RWPE2 (cell line): ENCODE results near the gene LGR4.
"Not testable (repeated sequence)": the region's sequence is repeated elsewhere in the genome, so short reads cannot be mapped to it uniquely, and the experiment has no call there.

Experiments
- ATAC-seq: fragments of 200-7000 bp; cut with Tn5 transposase; 3 replicates; pipeline ENCODE4 v1.9.1; 2021; ENCODE audit warnings: low read depth
- DNase-seq: peaks from one replicate; pipeline ENCODE4 v3.0.0-alpha.2; 2020; ENCODE audit warnings: low spot score
- H3K27ac ChIP-seq: fragments of 450-650 bp; 2 replicates; pipeline ENCODE4 v1.5.1; 2017; ENCODE audit warnings: mild to moderate bottlenecking; ENCODE audit not compliant: poor library complexity, severe bottlenecking
- H3K27me3 ChIP-seq: fragments of 250-450 bp; sonication (Bioruptor Pico); 2 replicates; pipeline ENCODE4 v1.5.1; 2021; ENCODE audit warnings: mild to moderate bottlenecking, moderate library complexity; ENCODE audit not compliant: insufficient read depth, poor library complexity, severe bottlenecking
- H3K36me3 ChIP-seq: fragments of 250-450 bp; sonication (Bioruptor Pico); 2 replicates; pipeline ENCODE4 v1.5.1; 2020; ENCODE audit warnings: low read depth, mild to moderate bottlenecking, moderate library complexity
- H3K4me1 ChIP-seq: fragments of 250-450 bp; sonication (Bioruptor Pico); 2 replicates; pipeline ENCODE4 v1.5.1; 2021; ENCODE audit warnings: mild to moderate bottlenecking, moderate library complexity; ENCODE audit not compliant: insufficient read depth, poor library complexity, severe bottlenecking
- H3K4me3 ChIP-seq: fragments of 250-450 bp; sonication (Bioruptor Pico); 2 replicates; pipeline ENCODE4 v1.5.1; 2021; ENCODE audit warnings: mild to moderate bottlenecking, moderate library complexity; ENCODE audit not compliant: severe bottlenecking
- H3K9me3 ChIP-seq: fragments of 250-450 bp; sonication (Bioruptor Pico); 2 replicates; pipeline ENCODE4 v1.5.1; 2021; ENCODE audit warnings: mild to moderate bottlenecking, moderate library complexity; ENCODE audit not compliant: severe bottlenecking
- CTCF ChIP-seq: fragments of 450-650 bp; IDR thresholded peaks from one replicate; pipeline ENCODE4 v1.5.1; 2017; ENCODE audit warnings: mild to moderate bottlenecking, moderate library complexity; ENCODE audit not compliant: poor library complexity, severe bottlenecking

LGR4 gene

GRCh38 chr11:27329867-27330632, 142.5 kb downstream of the LGR4 start:
- no peak for TF ChIP-seq CTCF
- no peak overlapping the region for H3K27ac ChIP-seq
- no peak overlapping the region for H3K4me3 ChIP-seq
- DNase-seq (no peak), ATAC-seq (no peak)
- H3K36me3 ChIP-seq = 0 out of 2 replicates have a peak, but pooled peaks cover 3% of the 10 kb centered on the region
- no peaks in the 10 kb centered on the region for H3K9me3 ChIP-seq
- H3K27me3 ChIP-seq = no peaks in the 10 kb centered on the region
- H3K4me1 ChIP-seq = no peaks in the 10 kb centered on the region

- no peaks in the 10 kb centered on the region for H3K4me1 ChIP-seq
- no peak for TF ChIP-seq CTCF
- no peaks in the 10 kb centered on the region for H3K27me3 ChIP-seq
- H3K4me3 ChIP-seq = no peak overlapping the region
- DNase-seq (no peak), ATAC-seq (no peak)
- H3K9me3 ChIP-seq = no peaks in the 10 kb centered on the region
- no peak overlapping the region for H3K27ac ChIP-seq
- 0 out of 2 replicates have a peak, but pooled peaks cover 3% of the 10 kb centered on the region for H3K36me3 ChIP-seq
These were observed 144.0 kb downstream of the LGR4 start for GRCh38 chr11:27328614-27329013.

GRCh38 chr11:27327064-27327463, 145.5 kb downstream of the LGR4 start:
- H3K4me3 ChIP-seq, H3K9me3 ChIP-seq, DNase-seq, ATAC-seq, H3K4me1 ChIP-seq, H3K27ac ChIP-seq, H3K36me3 ChIP-seq, H3K27me3 ChIP-seq: not testable (repeated sequence)

- not testable (repeated sequence) for H3K36me3 ChIP-seq, H3K4me1 ChIP-seq, H3K9me3 ChIP-seq, DNase-seq, H3K4me3 ChIP-seq, H3K27me3 ChIP-seq, H3K27ac ChIP-seq, ATAC-seq
These were observed 150.4 kb downstream of the LGR4 start for GRCh38 chr11:27322196-27322595.

- H3K4me3 ChIP-seq, H3K4me1 ChIP-seq, H3K27ac ChIP-seq, H3K36me3 ChIP-seq, ATAC-seq, DNase-seq, H3K27me3 ChIP-seq, H3K9me3 ChIP-seq: not testable (repeated sequence)
These were observed 151.2 kb downstream of the LGR4 start for GRCh38 chr11:27321340-27321739.

- ATAC-seq = no peak
- no peak for TF ChIP-seq CTCF
- no peaks in the 10 kb centered on the region for H3K36me3 ChIP-seq
- H3K9me3 ChIP-seq = no peaks in the 10 kb centered on the region
- H3K4me1 ChIP-seq = no peaks in the 10 kb centered on the region
- DNase-seq = no peak
- no peak overlapping the region for H3K4me3 ChIP-seq
- H3K27me3 ChIP-seq = no peaks in the 10 kb centered on the region
- no peak overlapping the region for H3K27ac ChIP-seq
These were observed 153.5 kb downstream of the LGR4 start for GRCh38 chr11:27319072-27319471.
